Measurements from ENCODE around the gene PTX4. TPM values are rescaled to one million over a fixed set of nuclear protein-coding genes. Genes with fewer than 3 reads are reported as not detected.

Gene PTX4
- polyA plus RNA-seq, 1 donor (not counting 4 experiments of a cell fraction or from before 2014, with no cell fraction given) = not detected

- peaks cover 19% of the 10 kb centered on the region for H3K4me1 ChIP-seq (ENCODE audit: control insufficient read depth, extremely low read depth, insufficient read depth, low read length)
- peaks cover 22% of the 10 kb centered on the region for H3K79me2 ChIP-seq (ENCODE audit: control insufficient read depth, insufficient read depth, low read length)
- peak overlapping the region; percentile 74 for H2AFZ ChIP-seq (ENCODE audit: control insufficient read depth, low read length)
- TF ChIP-seq EZH2 (IDR thresholded peaks at IDR 0.05; ENCODE audit: low read length) (no peak), CTCF (optimal IDR thresholded peaks at IDR 0.05 in 1 of 3, IDR thresholded peaks at IDR 0.05 in 1 of 3, conservative IDR thresholded peaks at IDR 0.05 in 1 of 3; ENCODE audit: extremely low read depth in 1 of 3, insufficient read depth in 2 of 3, low read length in 3 of 3) (peak; percentile 28 to 40 (median 30))
- H4K20me1 ChIP-seq (ENCODE audit: control insufficient read depth, extremely low read depth, insufficient read depth, low read length) = no peaks in the 10 kb centered on the region
- peaks cover 0 to 4% of the 10 kb centered on the region in 2 experiments for H3K36me3 ChIP-seq (ENCODE audit: control insufficient read depth in 2 of 2, extremely low read depth in 1 of 2, insufficient read depth in 2 of 2, low read length in 2 of 2)
- H3K27ac ChIP-seq (ENCODE audit: control insufficient read depth, insufficient read depth, low read length) = no peak overlapping the region
- no peak overlapping the region for H3K4me3 ChIP-seq (ENCODE audit: control insufficient read depth in 2 of 3, extremely low read depth in 1 of 3, insufficient read depth in 2 of 3, low read depth in 1 of 3, low read length in 3 of 3)
- peak overlapping the region; percentile 3 for H3K4me2 ChIP-seq (ENCODE audit: control insufficient read depth, extremely low read depth, insufficient read depth, low read depth, low read length)
- H3K9me1 ChIP-seq (ENCODE audit: control insufficient read depth, extremely low read depth, insufficient read depth, low read length) = no peaks in the 10 kb centered on the region
- dilution Hi-C loops (cut with MboI; ENCODE audit: extremely low pct_ligation_motif_present, low sequenced_read_pairs) = no loop called here
- H3K27me3 ChIP-seq (ENCODE audit: control insufficient read depth, extremely low read depth, insufficient read depth, low read length) = no peaks in the 10 kb centered on the region
- peak overlapping the region; percentile 31 for H3K9ac ChIP-seq (ENCODE audit: control insufficient read depth, extremely low read depth, insufficient read depth, low read length)
- no peaks in the 10 kb centered on the region for H3K9me3 ChIP-seq (ENCODE audit: control insufficient read depth, low read depth, low read length)
- DNase-seq (ENCODE audit: low read depth, low spot score) = no peak
- peak; percentile 73 for FAIRE-seq
These were observed 2.6 kb upstream of the PTX4 start for GRCh38 chr16:1491327-1491726.

GRCh38 chr16:1489077-1489476 is 333 bp upstream of the PTX4 start:
- dilution Hi-C loops (cut with MboI; ENCODE audit: extremely low pct_ligation_motif_present, low sequenced_read_pairs) = no loop called here
- H3K9me3 ChIP-seq (ENCODE audit: control insufficient read depth, low read depth, low read length) = no peaks in the 10 kb centered on the region
- peaks cover 6% of the 10 kb centered on the region for H3K79me2 ChIP-seq (ENCODE audit: control insufficient read depth, insufficient read depth, low read length)
- no peak overlapping the region for H2AFZ ChIP-seq (ENCODE audit: control insufficient read depth, low read length)
- FAIRE-seq (no peak), DNase-seq (ENCODE audit: low read depth, low spot score) (no peak)
- no peak overlapping the region for H3K27ac ChIP-seq (ENCODE audit: control insufficient read depth, insufficient read depth, low read length)
- no peak overlapping the region for H3K9ac ChIP-seq (ENCODE audit: control insufficient read depth, extremely low read depth, insufficient read depth, low read length)
- no peaks in the 10 kb centered on the region for H3K9me1 ChIP-seq (ENCODE audit: control insufficient read depth, extremely low read depth, insufficient read depth, low read length)
- peaks cover 13% of the 10 kb centered on the region for H3K4me1 ChIP-seq (ENCODE audit: control insufficient read depth, extremely low read depth, insufficient read depth, low read length)
- H4K20me1 ChIP-seq (ENCODE audit: control insufficient read depth, extremely low read depth, insufficient read depth, low read length) = no peaks in the 10 kb centered on the region
- H3K36me3 ChIP-seq (ENCODE audit: control insufficient read depth in 2 of 2, extremely low read depth in 1 of 2, insufficient read depth in 2 of 2, low read length in 2 of 2) = no peaks in the 10 kb centered on the region
- H3K27me3 ChIP-seq (ENCODE audit: control insufficient read depth, extremely low read depth, insufficient read depth, low read length) = no peaks in the 10 kb centered on the region
- no peak overlapping the region for H3K4me3 ChIP-seq (ENCODE audit: control insufficient read depth in 2 of 3, extremely low read depth in 1 of 3, insufficient read depth in 2 of 3, low read depth in 1 of 3, low read length in 3 of 3)
- H3K4me2 ChIP-seq (ENCODE audit: control insufficient read depth, extremely low read depth, insufficient read depth, low read depth, low read length) = no peak overlapping the region
- no peak for TF ChIP-seq CTCF (optimal IDR thresholded peaks at IDR 0.05 in 1 of 3, IDR thresholded peaks at IDR 0.05 in 1 of 3, conservative IDR thresholded peaks at IDR 0.05 in 1 of 3; ENCODE audit: extremely low read depth in 1 of 3, insufficient read depth in 2 of 3, low read length in 3 of 3)
- no peak for TF ChIP-seq EZH2 (IDR thresholded peaks at IDR 0.05; ENCODE audit: low read length)

Data from keratinocyte (primary cell).